MM.1S (cell line): ENCODE measurements around the gene TSSC4.

Source experiments
- EZH2 ChIP-seq: fragments of 300-600 bp; sonication (generic); optimal IDR thresholded peaks from 2 replicates; pipeline ENCODE3; 2017; ENCODE audit warnings: low read depth, mild to moderate bottlenecking, antibody characterized with exemption, low read length, mixed read lengths
- EZH2phosphoT487 ChIP-seq: fragments of 300-600 bp; sonication (generic); IDR thresholded peaks from 2 replicates; pipeline ENCODE4 v1.6.1; 2018; ENCODE audit warnings: antibody characterized with exemption, low read length
- TF ChIP-seq, protein P1 (sequence below): fragments of 300-600 bp; sonication (generic); IDR thresholded peaks from 2 replicates; pipeline ENCODE4 v1.5.1; 2016; ENCODE audit warnings: antibody characterized with exemption, low read length, mixed read lengths

DNA sequence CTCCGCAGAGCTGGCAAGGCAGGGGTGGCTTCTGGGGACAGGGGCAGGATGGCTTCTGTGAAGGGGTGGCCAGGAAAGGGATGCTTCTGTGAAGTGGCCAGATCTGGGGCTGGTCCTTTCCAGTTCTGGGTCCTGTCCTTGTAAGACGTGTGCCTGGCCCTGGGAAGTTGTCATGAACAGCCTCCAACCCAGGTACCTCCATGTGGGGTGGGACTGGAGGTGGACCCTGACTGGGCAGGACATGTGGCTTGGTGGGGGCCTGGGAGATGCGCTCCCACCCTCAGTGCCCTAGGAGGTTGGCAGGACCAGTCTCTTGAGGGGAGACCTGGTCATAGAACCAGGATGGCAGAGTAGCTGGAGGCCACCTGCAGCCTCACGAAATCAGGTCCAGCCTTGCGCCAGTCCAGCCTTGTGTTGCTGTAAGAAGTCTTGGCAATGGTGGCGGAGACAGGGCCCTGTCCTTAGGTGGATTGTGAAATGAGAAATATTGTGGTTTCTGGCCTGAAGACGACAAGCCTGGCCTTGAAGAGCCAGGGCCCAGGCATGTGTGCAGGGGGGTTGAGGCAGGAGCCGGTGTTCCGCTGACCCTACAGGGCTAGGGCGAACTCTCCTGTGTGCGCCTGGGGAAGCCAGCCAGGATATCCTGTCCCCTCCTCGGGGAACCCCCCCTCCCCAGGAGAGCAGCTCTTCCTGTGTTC, 46.9 kb downstream of the TSSC4 start:
- TF ChIP-seq, protein P1, sequence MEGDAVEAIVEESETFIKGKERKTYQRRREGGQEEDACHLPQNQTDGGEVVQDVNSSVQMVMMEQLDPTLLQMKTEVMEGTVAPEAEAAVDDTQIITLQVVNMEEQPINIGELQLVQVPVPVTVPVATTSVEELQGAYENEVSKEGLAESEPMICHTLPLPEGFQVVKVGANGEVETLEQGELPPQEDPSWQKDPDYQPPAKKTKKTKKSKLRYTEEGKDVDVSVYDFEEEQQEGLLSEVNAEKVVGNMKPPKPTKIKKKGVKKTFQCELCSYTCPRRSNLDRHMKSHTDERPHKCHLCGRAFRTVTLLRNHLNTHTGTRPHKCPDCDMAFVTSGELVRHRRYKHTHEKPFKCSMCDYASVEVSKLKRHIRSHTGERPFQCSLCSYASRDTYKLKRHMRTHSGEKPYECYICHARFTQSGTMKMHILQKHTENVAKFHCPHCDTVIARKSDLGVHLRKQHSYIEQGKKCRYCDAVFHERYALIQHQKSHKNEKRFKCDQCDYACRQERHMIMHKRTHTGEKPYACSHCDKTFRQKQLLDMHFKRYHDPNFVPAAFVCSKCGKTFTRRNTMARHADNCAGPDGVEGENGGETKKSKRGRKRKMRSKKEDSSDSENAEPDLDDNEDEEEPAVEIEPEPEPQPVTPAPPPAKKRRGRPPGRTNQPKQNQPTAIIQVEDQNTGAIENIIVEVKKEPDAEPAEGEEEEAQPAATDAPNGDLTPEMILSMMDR, result no peak
- no peak for TF ChIP-seq EZH2
- no peak for TF ChIP-seq EZH2phosphoT487
